ENCODE measurements around the gene NTN5.

DNA sequence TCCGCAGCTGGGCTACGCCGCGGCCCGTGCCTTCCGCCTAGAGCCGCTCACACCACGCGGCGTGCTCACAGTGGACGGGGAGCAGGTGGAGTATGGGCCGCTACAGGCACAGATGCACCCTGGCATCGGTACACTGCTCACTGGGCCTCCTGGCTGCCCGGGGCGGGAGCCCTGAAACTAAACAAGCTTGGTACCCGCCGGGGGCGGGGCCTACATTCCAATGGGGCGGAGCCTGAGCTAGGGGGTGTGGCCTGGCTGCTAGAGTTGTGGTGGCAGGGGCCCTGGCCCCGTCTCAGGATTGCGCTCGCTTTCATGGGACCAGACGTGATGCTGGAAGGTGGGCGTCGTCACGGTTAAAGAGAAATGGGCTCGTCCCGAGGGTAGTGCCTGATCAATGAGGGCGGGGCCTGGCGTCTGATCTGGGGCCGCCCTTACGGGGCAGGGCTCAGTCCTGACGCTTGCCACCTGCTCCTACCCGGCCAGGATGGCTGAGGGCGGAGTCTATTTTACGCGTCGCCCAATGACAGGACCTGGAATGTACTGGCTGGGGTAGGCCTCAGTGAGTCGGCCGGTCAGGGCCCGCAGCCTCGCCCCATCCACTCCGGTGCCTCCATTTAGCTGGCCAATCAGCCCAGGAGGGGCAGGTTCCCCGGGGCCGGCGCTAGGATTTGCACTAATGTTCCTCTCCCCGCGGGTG lies 43.1 kb downstream of the NTN5 start:
- TF ChIP-seq, protein P1, sequence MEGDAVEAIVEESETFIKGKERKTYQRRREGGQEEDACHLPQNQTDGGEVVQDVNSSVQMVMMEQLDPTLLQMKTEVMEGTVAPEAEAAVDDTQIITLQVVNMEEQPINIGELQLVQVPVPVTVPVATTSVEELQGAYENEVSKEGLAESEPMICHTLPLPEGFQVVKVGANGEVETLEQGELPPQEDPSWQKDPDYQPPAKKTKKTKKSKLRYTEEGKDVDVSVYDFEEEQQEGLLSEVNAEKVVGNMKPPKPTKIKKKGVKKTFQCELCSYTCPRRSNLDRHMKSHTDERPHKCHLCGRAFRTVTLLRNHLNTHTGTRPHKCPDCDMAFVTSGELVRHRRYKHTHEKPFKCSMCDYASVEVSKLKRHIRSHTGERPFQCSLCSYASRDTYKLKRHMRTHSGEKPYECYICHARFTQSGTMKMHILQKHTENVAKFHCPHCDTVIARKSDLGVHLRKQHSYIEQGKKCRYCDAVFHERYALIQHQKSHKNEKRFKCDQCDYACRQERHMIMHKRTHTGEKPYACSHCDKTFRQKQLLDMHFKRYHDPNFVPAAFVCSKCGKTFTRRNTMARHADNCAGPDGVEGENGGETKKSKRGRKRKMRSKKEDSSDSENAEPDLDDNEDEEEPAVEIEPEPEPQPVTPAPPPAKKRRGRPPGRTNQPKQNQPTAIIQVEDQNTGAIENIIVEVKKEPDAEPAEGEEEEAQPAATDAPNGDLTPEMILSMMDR (IDR thresholded peaks at IDR 0.05), result no peak
- TF ChIP-seq POLR2A (IDR thresholded peaks at IDR 0.05), result no peak

Data from lower leg skin (tissue), 3 donors.